GM21723 (cell line): ENCODE data around the gene TNRC6C.
"Not testable (repeated sequence)": the region's sequence is repeated elsewhere in the genome, so short reads cannot be mapped to it uniquely, and the experiment has no call there.

Experiments used
- ATAC-seq: cut with Tn5 transposase; IDR thresholded peaks from one replicate; pipeline ENCODE4 v1.9.1; 2021; ENCODE audit warnings: mild to moderate bottlenecking, moderate library complexity; ENCODE audit not compliant: unreplicated experiment

Gene TNRC6C

GRCh38 chr17:78041386-78042179, 83.1 kb downstream of the TNRC6C start:
- no peak for ATAC-seq

DNA sequence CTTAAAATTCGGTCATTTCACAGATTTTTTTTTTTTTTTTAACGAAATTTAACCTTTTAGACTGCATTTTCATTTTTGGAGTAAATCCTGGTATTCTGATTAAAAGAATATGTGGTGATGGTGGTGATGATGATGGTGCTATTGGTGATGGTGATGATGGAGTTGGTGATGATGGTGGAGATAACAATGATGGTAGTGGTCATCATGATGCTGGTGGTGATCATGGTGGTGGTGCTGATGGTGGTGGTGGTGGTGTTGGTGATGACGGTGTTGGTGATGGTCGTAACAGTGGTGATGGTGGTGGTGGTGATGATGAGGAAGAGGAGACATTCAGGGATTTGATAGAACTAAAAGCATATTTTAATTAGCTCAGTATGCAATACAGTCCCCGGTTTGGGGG, 84.0 kb downstream of the TNRC6C start:
- ATAC-seq = no peak

DNA sequence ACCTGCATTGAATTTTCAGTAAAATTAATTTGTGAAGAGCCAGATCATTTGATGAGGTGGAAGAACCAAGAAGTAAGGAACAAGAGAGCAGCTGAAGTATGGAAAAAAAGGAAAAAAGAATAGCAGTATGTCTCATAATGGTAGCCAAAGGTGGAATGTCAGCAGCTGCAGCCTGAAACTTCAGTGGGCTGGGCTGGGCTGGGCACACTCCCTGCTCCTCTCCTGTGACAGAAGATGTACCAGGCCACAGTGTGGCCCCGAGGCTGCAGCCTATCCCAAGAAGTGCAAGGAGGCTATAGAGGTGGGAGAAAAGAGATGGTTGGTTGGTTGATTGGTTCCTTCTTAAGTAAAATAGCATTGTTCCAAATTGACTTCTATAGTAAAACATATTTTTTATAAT, 84.5 kb downstream of the TNRC6C start:
- ATAC-seq = no peak

GRCh38 chr17:78044280-78044835, 85.9 kb downstream of the TNRC6C start:
- no peak for ATAC-seq

GRCh38 chr17:78045316-78045715, 86.8 kb downstream of the TNRC6C start:
- no peak for ATAC-seq

GRCh38 chr17:78046923-78047322, 88.4 kb downstream of the TNRC6C start:
- ATAC-seq = no peak

- no peak for ATAC-seq
Observed at GRCh38 chr17:78048346-78049292, 90.1 kb downstream of the TNRC6C start.

- no peak for ATAC-seq
Observed at GRCh38 chr17:78049609-78050008, 91.1 kb downstream of the TNRC6C start.

DNA sequence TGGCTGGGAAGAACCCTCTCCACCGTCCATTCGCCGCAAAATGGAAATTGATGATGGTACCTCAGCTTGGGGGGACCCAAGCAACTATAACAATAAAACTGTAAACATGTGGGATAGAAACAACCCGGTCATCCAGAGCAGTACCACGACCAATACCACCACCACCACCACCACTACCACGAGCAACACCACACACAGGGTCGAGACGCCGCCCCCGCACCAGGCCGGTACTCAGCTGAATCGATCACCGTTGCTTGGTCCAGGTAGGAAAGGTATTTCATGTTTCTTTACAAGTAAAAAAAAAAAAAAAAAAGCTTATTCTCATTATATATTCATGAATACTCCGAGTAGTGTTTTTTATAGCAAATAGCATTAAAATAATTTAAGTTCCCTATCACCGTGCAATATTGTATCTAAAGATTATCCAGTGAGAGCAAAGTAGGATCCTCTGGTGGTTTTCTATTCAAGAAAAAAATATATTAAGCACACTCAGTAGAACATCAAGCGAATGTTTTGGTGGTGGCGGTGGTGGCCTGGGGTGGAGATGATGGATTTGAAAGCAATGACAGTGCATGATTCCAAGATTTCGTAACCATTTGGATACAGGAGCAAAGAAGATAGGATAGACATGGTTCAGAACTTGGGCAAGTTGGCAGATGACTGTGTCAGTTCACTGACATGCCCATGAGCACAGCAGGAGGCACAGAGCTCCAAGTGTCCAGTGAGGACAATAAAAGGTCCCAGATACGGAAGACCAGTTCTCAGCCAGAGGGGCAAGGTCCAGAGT, 92.9 kb downstream of the TNRC6C start:
- no peak for ATAC-seq

DNA sequence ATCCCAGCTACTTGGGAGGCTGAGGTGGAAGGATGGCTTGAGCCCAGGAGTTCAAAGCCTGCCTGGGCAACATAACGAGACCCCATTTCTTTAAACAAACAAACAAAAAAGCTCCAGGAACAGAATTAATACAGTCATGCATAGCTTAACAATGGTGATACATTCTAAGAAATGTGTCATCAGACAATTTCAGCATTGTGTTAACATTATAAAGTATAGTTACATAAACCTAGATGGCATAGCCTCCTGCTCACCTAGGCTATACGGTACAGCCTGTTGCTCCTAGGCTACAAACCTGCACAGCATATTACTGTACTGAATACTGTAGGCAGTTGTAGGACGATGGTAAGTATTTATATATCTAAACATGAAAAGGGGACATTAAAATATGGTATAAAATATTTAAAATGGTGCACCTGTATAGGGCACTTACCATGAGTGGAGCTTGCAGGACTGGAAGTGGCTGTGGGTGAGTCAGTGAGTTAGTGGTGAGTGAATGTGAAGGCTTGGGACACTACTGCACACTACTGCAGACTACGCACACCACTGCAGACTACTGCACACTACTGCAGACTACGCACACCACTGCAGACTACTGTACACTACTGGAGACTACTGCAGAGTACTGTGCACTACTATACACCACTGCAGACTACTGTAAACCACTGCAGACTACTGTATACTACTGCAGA, 95.4 kb downstream of the TNRC6C start:
- ATAC-seq = no peak

- ATAC-seq = no peak
Observed at GRCh38 chr17:78057113-78057740, 98.7 kb downstream of the TNRC6C start.

GRCh38 chr17:78058001-78058400, 99.5 kb downstream of the TNRC6C start:
- ATAC-seq = no peak

GRCh38 chr17:78058581-78058980, 100.1 kb downstream of the TNRC6C start:
- no peak for ATAC-seq

- ATAC-seq = no peak
Observed at GRCh38 chr17:78062596-78062995, 104.1 kb downstream of the TNRC6C start.

GRCh38 chr17:78063489-78063888, 105.0 kb downstream of the TNRC6C start:
- ATAC-seq = no peak

DNA sequence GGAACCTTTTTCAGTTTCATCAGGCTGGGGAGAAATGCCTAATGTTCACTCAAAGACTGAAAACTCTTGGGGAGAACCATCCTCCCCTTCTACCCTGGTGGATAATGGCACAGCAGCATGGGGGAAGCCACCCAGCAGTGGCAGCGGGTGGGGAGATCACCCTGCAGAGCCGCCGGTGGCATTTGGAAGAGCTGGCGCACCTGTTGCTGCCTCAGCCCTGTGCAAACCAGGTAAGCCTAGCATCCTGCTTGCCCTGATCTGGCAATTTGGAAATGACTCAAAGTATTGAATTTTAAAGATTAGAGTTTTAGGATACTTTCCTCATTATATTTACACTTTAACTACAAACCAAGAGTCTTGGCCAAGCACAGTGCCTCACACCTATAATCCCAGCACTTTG, 106.2 kb downstream of the TNRC6C start:
- no peak for ATAC-seq

DNA sequence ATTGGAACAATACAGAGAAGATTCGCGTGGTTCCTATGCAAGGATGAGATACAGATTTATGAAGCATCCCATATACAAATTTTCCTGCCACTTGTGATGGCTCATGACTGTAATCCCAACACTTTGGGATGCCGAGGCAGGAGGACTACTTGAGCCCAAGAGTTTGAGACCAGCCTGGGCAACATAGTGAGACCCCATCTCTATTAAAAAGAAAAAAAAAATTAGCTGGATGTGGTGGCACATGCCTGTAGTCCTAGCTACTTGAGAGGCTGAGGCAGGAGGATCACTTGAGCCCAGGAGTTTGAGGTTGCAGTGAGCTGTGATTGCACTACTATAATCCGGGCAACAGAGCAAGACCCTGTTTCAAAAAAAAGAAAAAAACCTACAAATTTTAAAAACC, 108.5 kb downstream of the TNRC6C start:
- ATAC-seq = not testable (repeated sequence)

DNA sequence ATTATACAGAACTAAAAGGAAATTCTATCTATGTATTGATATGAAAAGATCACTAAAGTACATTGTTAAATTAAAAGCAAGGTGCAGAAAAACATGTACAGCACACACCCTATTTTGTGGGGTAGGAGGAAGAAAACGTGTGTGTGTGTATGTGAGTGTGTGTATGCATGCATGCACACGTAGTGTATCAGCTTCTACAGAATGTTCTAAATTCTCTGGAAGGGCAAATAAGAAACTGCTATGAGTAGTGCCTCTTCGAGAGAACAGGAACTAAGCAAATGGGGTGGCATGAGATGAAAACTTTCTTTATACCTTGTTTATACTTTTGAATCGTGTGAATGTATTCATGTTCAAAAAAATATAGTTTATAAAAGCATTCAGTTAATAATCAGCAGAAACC, 111.2 kb downstream of the TNRC6C start:
- no peak for ATAC-seq

DNA sequence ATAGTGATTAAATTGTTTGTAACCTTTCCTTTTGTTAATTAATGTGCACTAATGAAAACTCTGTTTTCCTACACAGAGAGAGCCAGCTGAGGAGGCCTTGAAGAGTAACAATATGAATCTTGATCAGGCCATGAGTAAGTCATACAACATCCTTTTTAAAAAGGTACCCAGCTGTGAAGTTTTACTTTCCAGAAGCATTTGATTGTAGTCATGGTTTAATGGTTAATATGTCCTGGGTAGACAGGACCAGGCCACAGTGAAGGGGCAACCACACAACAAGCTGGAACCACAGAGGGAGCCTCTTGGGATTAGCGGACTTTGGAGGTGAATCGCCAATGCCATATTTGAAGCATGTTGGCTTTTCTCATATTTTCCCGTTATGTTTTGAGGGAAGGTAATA, 114.5 kb downstream of the TNRC6C start:
- ATAC-seq = no peak

GRCh38 chr17:78075011-78075410, 116.5 kb downstream of the TNRC6C start:
- ATAC-seq = no peak
